Activated CD4-positive, alpha-beta T cell treated with anti-CD3 and anti-CD28 coated beads, Interleukin-2, amount 10 ng/mL, durations not matched to agents 7 days and 5 days (primary cell): ENCODE results near the gene CENPM. TPM values are rescaled to one million over a fixed set of nuclear protein-coding genes. Genes with fewer than 3 reads are reported as not detected.
A peak's percentile ranks its signal among the peaks of the same experiment; 100 is the strongest.

Experiments
- CTCF ChIA-PET: fragments of 350-600 bp; sonication (Branson Sonifier 250); formaldehyde crosslinking; loops from one replicate; lab custom pipeline; 2021; ENCODE audit warnings: antibody characterized with exemption; lab: Charles Lee
- POLR2A ChIA-PET: fragments of 350-600 bp; sonication (Branson Sonifier 250); formaldehyde crosslinking; loops from one replicate; lab custom pipeline; 2021; ENCODE audit warnings: antibody characterized with exemption; lab: Charles Lee
- DNase-seq: peaks from one replicate; pipeline ENCODE4 v3.0.0-alpha.2; 2020
- H3K27ac Mint-ChIP-seq: one replicate; pipeline ENCODE4 v1.8.0; 2021; ENCODE audit warnings: mild to moderate bottlenecking, moderate library complexity, mixed read lengths
- H3K27me3 Mint-ChIP-seq: one replicate; pipeline ENCODE4 v1.8.0; 2021; ENCODE audit warnings: mixed read lengths
- H3K36me3 Mint-ChIP-seq: one replicate; pipeline ENCODE4 v1.8.0; 2021; ENCODE audit warnings: low read depth, mixed read lengths
- H3K4me1 Mint-ChIP-seq: one replicate; pipeline ENCODE4 v1.8.0; 2021; ENCODE audit warnings: mixed read lengths
- H3K4me3 Mint-ChIP-seq: one replicate; pipeline ENCODE4 v1.8.0; 2021; ENCODE audit warnings: mild to moderate bottlenecking, moderate library complexity, mixed read lengths
- H3K9me3 Mint-ChIP-seq: one replicate; pipeline ENCODE4 v1.8.0; 2021; ENCODE audit warnings: mixed read lengths
- total RNA-seq, 2 experiments: library from RNA; stranded (reverse); gene quantifications; one replicate each; pipeline ENCODE4 v1.2.3, GENCODE V29; 2021

The CENPM gene
- total RNA-seq, 2 experiments from 2014 or later, result 76.6 to 92.0 TPM

DNA sequence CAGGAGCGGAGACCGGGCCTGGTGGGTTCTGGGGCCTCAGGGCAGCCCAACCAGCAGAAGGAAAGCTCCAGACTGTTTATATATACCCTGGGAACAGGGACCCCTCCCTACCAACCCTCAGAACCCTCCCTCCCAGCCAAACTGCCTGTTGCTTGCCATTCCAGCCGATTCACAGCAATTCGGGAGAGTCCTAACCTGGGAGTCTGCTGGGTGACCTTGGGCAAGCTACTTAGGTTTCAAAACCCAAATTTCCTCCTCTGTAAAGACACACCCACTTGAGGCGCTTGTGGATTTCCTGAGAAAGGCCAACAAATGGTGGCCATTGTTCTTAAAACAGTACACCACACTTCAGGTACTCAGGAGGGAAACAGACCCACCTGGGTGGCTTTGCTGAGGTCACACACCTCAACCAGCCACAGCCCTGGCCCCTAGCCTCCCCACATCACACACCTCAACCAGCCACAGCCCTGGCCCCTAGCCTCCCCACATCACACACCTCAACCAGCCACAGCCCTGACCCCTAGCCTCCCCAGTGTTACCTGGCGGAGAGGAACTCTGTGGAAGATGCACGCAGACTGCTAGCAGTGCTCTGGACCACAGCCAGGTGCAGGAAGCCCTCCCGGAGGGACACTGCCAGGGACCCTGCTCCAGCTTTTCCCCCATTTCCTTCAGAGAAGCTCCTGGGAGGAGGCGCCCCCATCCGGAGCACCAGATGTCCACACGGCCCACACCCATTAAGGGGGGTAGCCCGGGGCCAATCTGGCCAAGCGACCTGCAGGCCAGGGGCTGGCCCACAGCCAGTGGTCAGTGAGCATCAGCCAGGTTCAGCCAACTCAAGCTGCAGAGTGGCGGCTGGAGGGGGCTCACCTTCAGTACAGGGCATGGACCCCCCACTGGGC, 38.3 kb downstream of the CENPM start:
- Mint-ChIP-seq H3K27ac (no peak overlapping the region), H3K4me1 (peaks cover 29% of the 10 kb centered on the region), H3K4me3 (no peak overlapping the region), H3K27me3 (peaks cover 31% of the 10 kb centered on the region), H3K9me3 (no peaks in the 10 kb centered on the region), H3K36me3 (peaks cover 13% of the 10 kb centered on the region)
- ChIA-PET POLR2A (no interaction called here), CTCF (interaction anchor here (0.8 to 3.9 kb wide), 6 partner anchors 8 to 211 kb away, joined by 3 to 16 read pairs (median 4); partner anchors contain the start of gene TNFRSF13C)
- DNase-seq, result peak; percentile 46

DNA sequence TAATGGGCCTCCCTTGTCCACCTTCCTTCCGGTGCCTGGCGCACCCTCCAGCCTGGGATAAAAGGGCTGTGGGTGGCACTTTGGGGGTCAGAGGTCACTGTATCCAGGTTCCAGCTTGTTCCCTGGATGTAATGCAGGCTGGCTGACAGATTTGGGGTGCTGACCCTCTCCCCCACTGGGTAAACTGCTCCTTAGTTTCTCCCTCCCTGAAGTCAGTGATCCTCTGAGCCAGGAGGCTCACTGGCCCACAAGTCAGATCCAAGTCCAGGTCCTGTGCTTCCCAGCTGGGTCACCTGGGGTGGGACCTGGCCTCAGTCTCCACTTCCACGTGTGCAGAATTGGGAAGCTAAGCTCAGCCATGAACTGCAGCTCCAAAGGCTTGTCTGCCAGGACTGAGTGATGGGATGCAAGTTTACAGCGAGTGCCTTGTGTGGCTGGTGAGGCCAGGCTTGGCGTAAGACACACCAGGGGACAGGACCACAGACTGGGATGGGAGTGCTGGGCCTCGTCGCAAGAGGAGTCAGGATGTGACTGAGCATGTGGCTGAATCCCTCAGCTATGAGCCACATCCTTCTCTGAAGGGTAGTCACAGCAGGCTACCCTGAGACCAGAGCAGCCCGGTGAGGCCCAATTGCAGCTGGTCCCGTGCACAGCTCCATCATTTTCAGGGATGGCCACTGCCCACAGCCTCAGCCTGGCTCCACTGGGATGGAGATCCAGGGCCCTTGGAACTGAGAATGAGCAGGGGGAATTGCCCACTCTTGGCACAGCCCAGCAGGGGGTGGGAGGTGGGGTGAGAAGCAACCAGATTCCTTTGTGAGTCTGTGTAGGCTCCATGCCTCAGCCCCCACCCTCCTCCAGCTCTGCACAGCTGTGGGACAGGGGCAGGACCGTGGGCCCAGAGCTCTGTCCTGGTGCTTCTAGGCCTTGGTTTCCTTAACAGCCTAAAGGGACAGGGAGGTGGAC, 39.2 kb downstream of the CENPM start:
- H3K4me1 Mint-ChIP-seq, result peaks cover 27% of the 10 kb centered on the region
- POLR2A ChIA-PET, result no interaction called here
- H3K27me3 Mint-ChIP-seq, result peaks cover 22% of the 10 kb centered on the region
- peaks cover 17% of the 10 kb centered on the region for H3K36me3 Mint-ChIP-seq
- H3K27ac Mint-ChIP-seq, result peak overlapping the region; percentile 7
- H3K9me3 Mint-ChIP-seq, result no peaks in the 10 kb centered on the region
- CTCF ChIA-PET, result interaction anchor here (0.9 to 3.9 kb wide), 4 partner anchors 9 to 44 kb away, joined by 3 to 16 read pairs (median 4); partner anchors contain the start of gene TNFRSF13C
- DNase-seq, result no peak
- no peak overlapping the region for H3K4me3 Mint-ChIP-seq

DNA sequence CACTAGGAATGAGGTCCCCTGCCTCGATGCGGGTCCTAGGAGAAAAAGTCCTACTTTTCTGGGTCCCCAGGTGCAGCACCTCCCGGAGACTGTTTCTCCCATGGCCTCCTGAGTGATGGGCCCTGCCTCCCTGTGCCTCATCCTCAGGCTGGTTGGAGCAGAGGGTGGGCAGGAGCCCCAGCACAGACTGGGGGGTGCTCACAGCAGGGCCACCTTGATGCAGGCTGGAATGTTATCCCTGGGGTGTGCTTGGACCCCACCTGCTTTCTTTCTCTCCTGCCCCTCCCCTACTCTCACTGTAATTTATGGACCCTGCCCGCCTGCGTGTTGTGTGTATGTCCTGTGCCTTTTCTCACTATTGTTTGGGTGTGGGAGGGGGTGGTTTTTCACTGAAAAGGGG, 40.1 kb downstream of the CENPM start:
- H3K4me3 Mint-ChIP-seq, result no peak overlapping the region
- POLR2A ChIA-PET, result no interaction called here

DNA sequence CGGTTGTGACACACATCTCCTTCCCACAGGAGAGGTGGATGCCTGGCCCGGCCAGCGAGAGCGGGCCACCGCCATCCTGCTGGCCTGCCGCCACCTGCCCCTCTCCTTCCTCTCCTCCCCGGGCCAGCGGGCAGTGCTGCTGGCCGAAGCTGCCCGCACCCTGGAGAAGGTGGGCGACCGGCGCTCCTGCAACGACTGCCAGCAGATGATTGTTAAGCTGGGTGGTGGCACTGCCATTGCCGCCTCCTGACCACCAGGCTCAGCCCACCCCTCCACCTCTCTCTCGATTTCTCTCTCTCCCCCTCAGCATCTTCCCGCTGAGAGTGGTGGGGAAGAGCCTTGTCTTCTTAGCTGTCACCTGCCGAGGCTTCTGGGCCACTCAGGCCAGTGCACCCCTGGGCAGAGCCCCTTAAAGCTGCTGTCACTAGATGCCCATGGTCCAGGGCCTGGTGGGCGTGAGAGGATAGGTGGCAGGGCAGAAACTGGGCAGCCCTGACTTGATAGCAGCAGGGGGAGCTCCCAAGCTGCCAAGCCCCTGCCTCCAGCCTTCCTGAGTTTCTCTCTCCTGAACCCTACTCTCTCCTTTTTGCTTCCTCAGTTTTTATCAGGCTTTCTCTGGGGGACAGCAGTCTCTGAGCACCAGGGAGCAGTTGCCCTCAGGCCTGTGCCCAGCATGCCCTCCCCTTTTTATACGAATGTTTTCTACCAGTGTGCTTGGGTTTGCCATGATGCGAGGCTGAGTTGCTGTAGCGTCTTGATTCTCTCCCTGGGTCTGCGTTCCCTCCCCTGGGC, 41.3 kb downstream of the CENPM start:
- Mint-ChIP-seq H3K9me3 (no peaks in the 10 kb centered on the region), H3K36me3 (peaks cover 20% of the 10 kb centered on the region), H3K4me1 (peaks cover 21% of the 10 kb centered on the region), H3K27ac (no peak overlapping the region), H3K27me3 (peaks cover 7% of the 10 kb centered on the region), H3K4me3 (no peak overlapping the region)
- CTCF ChIA-PET, result interaction anchor here (0.7 to 3.9 kb wide), 2 partner anchors 15 to 20 kb away, joined by 3 to 16 read pairs; partner anchors contain the start of gene TNFRSF13C
- POLR2A ChIA-PET, result no interaction called here
- DNase-seq, result no peak

More for the DNA sequence above, 40.1 kb downstream of the CENPM start:
- Mint-ChIP-seq H3K9me3 (no peaks in the 10 kb centered on the region), H3K36me3 (peaks cover 20% of the 10 kb centered on the region), H3K27me3 (peaks cover 13% of the 10 kb centered on the region), H3K27ac (no peak overlapping the region), H3K4me1 (peaks cover 25% of the 10 kb centered on the region)
- DNase-seq, result no peak
- CTCF ChIA-PET, result interaction anchor here (1.5 to 3.9 kb wide), 2 partner anchors 10 to 19 kb away, joined by 5 to 16 read pairs; partner anchors contain the start of gene TNFRSF13C

DNA sequence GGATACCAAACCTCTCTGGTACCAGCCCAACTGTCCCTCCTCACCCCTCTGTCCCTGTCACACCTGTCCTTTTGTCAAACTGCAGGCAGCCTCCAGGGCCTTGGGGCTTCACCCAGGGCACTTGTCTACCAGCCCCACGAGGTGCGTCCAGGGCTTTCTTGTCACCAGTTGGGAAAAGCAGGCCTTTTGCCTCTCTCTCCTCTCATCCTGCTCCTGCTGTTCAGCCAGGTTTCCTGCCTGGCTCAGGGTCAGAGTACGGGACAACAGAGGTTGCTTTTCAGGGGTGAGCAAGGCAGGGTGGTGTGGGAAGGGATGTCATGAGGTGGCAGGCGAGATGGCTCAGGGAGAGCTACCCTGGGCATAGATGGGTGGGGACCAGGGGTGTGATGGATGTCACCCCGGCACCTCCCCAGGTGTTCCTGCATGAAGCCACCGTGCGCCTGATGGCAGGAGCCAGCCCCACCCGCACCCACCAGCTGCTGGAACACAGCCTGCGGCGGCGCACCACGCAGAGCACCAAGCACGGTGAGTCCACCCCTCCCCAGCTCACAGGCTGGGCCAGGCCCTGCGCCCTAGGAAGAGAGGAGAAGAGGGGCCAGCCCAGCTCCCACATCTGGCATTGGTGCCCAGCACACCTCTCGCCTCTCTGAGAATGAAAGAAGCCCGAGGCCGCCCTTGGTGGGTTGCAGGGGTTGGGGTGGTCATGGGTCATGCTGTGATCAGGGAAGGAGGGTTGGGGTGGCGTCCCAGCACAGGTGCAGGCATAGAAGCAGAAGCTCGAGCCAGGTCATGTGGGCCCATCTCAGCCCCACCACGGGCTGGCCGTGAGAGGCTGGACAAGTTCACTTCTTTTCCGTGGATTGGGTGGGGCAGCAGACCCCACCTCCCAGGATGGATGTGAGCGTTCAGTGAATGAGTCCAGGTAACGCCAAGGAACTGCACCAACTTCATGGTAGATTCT, 42.2 kb downstream of the CENPM start:
- POLR2A ChIA-PET, result no interaction called here
- H3K27ac Mint-ChIP-seq, result peak overlapping the region; percentile 25
- H3K9me3 Mint-ChIP-seq, result no peaks in the 10 kb centered on the region
- peaks cover 24% of the 10 kb centered on the region for H3K36me3 Mint-ChIP-seq
- DNase-seq, result no peak
- H3K4me1 Mint-ChIP-seq, result peaks cover 21% of the 10 kb centered on the region
- H3K27me3 Mint-ChIP-seq, result peaks cover 7% of the 10 kb centered on the region
- no peak overlapping the region for H3K4me3 Mint-ChIP-seq
- CTCF ChIA-PET, result interaction anchor here (0.6 to 1.3 kb wide), 3 partner anchors 8 to 238 kb away, joined by 4 to 5 read pairs (median 4); no protein-coding TSS in a partner anchor

DNA sequence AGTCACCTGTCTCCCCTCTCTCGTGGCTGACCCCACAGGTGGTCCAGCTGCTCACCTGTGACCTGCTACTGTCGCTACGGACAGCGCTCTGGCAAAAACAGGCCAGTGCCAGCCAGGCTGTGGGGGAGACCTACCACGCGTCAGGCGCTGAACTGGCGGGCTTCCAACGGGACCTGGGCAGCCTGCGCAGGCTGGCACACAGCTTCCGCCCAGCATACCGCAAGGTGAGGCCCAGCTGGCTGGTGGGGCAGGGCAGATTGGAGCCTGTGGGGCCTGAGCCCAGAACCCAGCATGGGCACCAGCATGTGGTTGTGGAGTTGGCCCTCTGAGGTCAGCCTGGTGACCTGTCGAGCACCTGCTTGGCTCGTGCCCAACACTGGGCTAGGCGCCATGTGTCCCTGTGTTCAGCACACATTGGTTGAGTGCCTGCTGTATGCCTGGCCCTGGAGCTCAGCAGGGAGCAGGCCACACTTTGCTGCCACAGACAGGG, 44.0 kb downstream of the CENPM start:
- Mint-ChIP-seq H3K4me1 (peaks cover 7% of the 10 kb centered on the region), H3K27ac (no peak overlapping the region), H3K9me3 (no peaks in the 10 kb centered on the region), H3K27me3 (no peaks in the 10 kb centered on the region), H3K36me3 (peaks cover 30% of the 10 kb centered on the region), H3K4me3 (no peak overlapping the region)
- DNase-seq, result no peak
- ChIA-PET POLR2A (no interaction called here), CTCF (interaction anchor here (1.1 to 1.4 kb wide), 2 partner anchors 10 to 38 kb away, joined by 3 to 6 read pairs; no protein-coding TSS in a partner anchor)

DNA sequence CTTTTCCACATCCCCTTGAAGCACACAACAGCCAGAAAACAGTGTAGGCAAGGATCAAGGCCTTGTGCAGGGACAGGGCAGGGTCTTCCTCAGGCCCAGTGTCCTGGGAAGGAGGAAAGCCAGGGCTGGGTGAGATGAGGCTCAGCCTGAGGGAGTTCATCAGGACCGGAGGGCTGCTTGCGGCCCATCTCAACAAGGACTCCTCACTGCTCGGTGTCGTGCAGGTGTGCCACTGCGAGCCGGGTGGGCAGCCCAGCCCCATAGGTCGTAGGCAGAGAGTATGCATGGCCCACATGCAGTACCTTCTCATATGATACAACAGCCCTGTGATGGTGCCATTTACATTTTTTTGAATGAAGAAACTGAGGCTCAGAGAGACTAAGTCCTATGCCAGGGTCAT, 44.9 kb downstream of the CENPM start:
- H3K27me3 Mint-ChIP-seq, result no peaks in the 10 kb centered on the region
- ChIA-PET CTCF (interaction anchor here (1.1 kb wide), 1 partner anchor 11 kb away, joined by 3 read pairs; no protein-coding TSS in a partner anchor), POLR2A (no interaction called here)
- H3K4me1 Mint-ChIP-seq, result no peaks in the 10 kb centered on the region
- H3K4me3 Mint-ChIP-seq, result no peak overlapping the region
- no peak for DNase-seq
- no peak overlapping the region for H3K27ac Mint-ChIP-seq
- peaks cover 36% of the 10 kb centered on the region for H3K36me3 Mint-ChIP-seq
- no peaks in the 10 kb centered on the region for H3K9me3 Mint-ChIP-seq

DNA sequence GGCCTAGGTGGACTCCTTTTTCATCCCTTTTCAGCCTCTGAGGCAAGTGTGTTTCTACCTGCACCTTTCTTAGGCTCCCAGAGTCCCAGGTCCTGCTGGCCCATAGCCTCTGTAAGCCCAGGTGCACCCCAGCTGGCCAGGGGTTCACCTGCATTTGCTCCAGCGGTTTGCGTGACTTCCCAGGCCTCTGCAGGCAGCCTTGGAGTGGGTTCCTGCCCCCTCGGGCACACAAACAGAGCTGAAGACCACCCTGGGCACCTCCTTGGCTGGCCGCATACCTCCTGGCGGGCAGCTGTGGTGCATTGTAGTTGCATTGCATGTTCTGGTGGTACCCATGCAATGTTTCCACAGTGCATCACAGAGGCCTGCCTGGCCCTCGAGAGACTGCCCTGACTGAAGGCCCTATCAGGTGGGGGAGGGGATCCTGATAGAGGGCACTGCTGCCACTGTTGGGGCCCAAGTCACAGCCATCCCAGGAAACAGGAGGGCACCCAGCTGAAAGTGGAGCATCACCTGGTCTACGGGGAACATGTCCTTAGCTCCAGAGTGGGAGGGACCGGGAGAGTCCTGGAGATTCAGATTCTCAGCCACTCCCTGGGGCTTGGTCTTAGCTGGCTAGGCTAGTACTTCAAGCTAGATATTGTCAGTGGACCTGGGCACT, 46.2 kb downstream of the CENPM start:
- ChIA-PET CTCF (interaction anchor here (1.0 to 1.1 kb wide), 2 partner anchors 13 to 80 kb away, joined by 3 read pairs; no protein-coding TSS in a partner anchor), POLR2A (no interaction called here)
- no peaks in the 10 kb centered on the region for H3K27me3 Mint-ChIP-seq
- peaks cover 2% of the 10 kb centered on the region for H3K4me1 Mint-ChIP-seq
- no peaks in the 10 kb centered on the region for H3K9me3 Mint-ChIP-seq
- no peak for DNase-seq
- H3K36me3 Mint-ChIP-seq, result peaks cover 38% of the 10 kb centered on the region
- no peak overlapping the region for H3K4me3 Mint-ChIP-seq
- H3K27ac Mint-ChIP-seq, result no peak overlapping the region

DNA sequence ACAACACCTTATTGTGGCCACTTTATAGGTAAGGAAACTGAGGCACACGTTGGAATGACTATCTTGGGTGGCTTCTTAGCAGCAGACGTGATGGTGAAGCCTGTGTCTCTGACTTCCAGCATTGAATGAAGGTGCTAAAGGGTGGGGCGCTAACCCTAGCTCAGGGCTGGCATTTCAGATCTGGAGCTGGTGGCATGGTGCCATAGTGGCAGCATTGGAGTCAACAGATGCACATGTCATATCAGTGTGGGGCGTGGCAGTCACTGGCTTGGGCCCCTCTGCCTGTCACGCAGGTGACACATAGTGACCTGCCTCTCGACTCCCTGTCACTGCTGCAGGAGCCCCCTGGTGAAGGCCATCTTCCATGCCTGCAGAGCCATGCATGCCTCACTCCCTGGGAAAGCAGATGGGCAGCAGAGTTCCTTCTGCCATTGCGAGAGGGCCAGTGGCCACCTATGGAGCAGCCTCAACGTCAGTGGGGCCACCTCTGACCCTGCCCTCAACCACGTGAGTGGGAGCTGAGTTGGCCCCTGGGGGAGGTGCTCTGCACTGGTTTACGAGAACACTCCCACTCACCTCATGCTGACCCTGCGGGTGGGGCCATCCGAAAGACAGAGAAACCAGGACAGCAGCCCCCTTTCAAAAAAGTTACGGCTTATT, 46.8 kb downstream of the CENPM start:
- Mint-ChIP-seq H3K9me3 (no peaks in the 10 kb centered on the region), H3K36me3 (peaks cover 34% of the 10 kb centered on the region), H3K4me3 (no peak overlapping the region), H3K27me3 (no peaks in the 10 kb centered on the region), H3K27ac (no peak overlapping the region), H3K4me1 (peaks cover 2% of the 10 kb centered on the region)
- POLR2A ChIA-PET, result no interaction called here
- CTCF ChIA-PET, result interaction anchor here (0.7 kb wide), 1 partner anchor 18 kb away, joined by 3 read pairs; no protein-coding TSS in a partner anchor
- DNase-seq, result no peak

DNA sequence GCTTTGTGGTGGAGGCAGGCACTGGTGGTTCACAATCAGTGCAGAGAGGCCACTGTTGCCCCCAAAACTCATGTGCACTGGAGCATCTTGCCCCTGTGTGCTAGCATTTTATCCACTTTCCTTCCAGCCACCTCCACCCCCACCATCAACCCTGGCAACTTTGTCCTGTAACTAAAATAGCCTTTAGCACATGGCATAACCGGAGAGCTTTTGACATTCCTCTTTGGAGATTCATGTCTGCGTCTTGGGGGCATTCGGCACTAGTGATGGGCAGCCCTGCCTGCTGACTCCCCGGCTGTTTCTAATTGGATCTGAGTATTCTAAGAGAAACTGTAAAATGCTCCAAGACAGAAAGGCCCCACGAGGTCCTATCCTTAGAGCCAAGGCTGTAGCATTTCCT, 47.8 kb downstream of the CENPM start:
- H3K9me3 Mint-ChIP-seq, result no peaks in the 10 kb centered on the region
- POLR2A ChIA-PET, result no interaction called here
- H3K27me3 Mint-ChIP-seq, result no peaks in the 10 kb centered on the region
- no peak overlapping the region for H3K4me3 Mint-ChIP-seq
- peaks cover 35% of the 10 kb centered on the region for H3K36me3 Mint-ChIP-seq
- DNase-seq, result no peak
- H3K4me1 Mint-ChIP-seq, result peaks cover 2% of the 10 kb centered on the region
- no peak overlapping the region for H3K27ac Mint-ChIP-seq
- CTCF ChIA-PET, result no interaction called here
